HG02623 (cell line): ENCODE results near the gene TSPEAR.

Source experiments
- ATAC-seq: cut with Tn5 transposase; IDR thresholded peaks from one replicate; pipeline ENCODE4 v1.9.1; 2021; ENCODE audit warnings: moderate library complexity; ENCODE audit not compliant: unreplicated experiment

The TSPEAR gene

GRCh38 chr21:44496564-44497550 is 214.5 kb downstream of the TSPEAR start:
- ATAC-seq, result no peak

DNA sequence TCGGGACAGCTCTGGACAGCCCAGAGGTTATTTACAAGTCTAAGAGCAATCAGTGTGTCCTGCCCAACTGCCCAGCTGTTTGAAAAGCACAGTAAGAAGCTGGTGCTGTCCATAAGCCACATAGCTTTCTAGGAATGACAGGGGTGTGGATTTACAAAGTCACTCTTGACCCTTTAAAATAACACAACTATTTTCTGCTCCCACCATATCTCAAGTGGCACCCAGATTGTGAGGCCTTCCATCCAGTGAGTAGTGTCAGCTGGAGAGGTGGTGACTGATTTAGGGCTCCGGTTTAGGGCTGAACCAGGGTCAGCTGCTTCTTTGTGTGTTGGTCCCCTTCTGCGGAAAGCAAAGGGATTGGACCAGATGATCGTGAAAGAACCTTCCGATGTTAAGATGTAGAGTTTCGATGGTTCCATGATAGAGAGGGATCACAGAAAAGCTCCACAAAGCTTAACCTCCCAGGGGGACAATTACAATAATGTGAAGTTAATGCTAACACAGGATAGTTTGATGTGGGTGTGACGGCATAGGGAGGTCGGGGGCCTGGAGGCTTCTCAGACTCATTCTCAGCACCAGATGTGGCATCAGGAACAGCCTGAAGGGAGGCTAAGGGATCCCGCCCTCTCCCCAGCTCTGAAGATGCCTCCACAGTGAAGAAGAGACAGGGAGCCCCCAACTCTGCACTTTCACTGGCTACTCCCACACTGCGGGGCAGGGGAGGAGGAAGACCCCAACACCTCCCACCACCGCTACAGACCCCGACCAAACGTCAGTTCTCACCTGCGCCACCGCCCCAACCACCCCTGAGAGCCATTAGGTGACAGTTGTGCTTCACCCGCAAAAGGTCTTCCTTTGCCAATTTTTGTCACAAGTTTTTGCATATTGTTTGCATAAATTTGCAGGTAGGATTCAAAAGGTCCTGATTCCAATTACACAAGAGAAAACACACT is 215.5 kb downstream of the TSPEAR start:
- no peak for ATAC-seq

- ATAC-seq, result no peak
Measured at GRCh38 chr21:44494956-44495355, 216.4 kb downstream of the TSPEAR start.

- ATAC-seq, result no peak
Measured at GRCh38 chr21:44494418-44494817, 217.0 kb downstream of the TSPEAR start.

DNA sequence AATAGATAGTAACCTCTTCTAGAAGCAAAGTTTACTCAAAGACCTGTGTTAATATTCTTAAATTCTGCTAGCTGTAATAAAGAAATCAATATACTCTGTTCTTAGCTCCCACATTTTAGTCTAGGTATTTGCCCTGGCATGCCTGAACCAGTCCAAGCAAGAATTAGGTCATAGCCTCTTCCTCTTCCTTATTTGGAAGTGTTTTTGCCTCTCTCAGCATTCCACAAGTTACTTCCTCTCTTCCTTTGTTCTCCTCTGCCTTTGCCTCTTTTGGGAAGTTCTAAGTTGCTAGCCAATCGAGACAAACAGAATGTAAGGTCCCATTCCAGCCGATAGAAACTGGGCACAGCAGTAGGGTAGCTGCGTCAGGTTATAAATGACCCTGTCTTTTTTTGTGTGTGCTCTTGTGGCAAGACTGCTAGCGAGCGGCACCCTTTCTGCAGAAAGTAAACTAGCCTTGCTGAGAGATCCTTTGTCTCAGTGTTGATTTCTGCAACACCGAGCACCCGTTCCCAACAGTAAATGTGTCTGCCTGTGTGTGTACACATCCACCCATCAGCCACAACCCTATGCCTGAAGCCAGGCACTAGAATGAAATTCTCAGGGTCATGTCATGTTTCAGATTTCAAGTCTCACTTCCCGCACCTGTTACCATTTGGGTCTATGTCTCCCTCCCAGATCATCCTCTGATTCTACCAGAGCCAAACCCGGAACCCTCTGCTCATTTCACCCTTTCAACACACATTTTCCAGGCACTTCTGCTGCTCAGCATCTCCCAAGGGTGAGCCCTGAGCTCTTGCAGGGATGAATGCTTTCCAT is 218.6 kb downstream of the TSPEAR start:
- no peak for ATAC-seq

DNA sequence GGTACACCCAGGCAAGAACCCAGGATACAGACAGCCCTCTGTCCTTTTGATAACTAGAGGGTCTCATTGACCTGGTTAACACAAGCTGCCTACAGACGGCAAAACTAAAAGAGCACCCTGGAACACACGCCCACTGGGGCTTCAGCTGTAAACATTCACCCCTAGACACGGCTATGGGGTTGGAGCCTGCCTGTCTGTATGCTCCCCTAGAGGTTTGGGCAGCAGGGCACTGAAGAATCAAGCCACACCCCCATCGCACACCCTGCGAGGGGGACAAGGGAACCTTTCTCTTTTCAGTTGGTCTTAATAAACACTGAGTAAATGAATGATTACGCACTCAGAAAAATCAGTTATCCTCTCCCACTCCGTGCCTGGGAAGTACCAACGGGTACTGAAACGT is 220.6 kb downstream of the TSPEAR start:
- no peak for ATAC-seq

GRCh38 chr21:44490405-44490804 is 221.0 kb downstream of the TSPEAR start:
- ATAC-seq, result no peak

GRCh38 chr21:44489962-44490361 is 221.4 kb downstream of the TSPEAR start:
- no peak for ATAC-seq

DNA sequence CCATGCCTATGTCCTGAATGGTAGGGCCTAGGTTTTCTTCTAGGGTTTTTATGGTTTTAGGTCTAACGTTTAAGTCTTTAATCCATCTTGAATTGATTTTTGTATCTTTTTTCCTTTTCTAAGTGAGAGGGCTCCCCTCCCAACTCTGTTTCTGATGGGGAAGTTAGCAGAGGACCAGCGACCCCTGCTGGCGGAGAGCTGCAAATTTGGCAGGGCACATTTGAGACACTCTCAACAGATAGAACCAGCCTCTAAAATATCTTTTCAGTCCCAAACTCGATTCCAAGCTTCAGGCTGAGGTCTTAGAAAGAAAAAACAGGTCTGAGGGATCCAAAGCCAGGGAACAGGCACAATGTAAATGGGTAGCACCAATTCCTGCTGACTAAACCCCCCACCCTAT is 223.5 kb downstream of the TSPEAR start:
- no peak for ATAC-seq

GRCh38 chr21:44486302-44486701 is 225.1 kb downstream of the TSPEAR start:
- no peak for ATAC-seq

GRCh38 chr21:44485796-44486195 is 225.6 kb downstream of the TSPEAR start:
- no peak for ATAC-seq

DNA sequence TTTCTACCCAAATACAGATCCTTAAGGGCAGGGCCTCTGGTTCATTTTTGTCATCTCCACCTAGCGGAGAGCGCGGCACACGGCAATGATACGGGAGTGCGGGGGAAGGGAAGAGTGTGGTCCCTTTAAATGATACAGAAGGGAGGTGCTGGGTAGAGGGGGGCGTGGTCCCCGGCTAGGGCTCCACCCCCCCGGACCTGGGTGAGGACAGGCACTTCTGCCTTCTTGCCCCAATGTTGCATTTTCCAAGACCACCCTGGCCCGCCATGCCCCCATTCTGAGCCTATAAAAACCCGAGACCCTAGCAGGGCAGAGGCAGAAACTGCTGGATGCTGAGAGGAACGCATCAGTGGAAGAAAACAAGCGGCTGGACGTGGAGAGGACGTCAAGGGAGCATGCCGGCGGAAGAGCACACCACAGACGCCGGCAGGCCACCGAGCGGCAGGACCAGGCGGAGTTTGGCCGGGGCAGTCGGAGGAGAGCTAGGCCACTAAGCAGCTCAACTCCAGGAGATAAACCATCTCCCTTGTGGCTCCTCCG is 226.0 kb downstream of the TSPEAR start:
- ATAC-seq, result no peak

DNA sequence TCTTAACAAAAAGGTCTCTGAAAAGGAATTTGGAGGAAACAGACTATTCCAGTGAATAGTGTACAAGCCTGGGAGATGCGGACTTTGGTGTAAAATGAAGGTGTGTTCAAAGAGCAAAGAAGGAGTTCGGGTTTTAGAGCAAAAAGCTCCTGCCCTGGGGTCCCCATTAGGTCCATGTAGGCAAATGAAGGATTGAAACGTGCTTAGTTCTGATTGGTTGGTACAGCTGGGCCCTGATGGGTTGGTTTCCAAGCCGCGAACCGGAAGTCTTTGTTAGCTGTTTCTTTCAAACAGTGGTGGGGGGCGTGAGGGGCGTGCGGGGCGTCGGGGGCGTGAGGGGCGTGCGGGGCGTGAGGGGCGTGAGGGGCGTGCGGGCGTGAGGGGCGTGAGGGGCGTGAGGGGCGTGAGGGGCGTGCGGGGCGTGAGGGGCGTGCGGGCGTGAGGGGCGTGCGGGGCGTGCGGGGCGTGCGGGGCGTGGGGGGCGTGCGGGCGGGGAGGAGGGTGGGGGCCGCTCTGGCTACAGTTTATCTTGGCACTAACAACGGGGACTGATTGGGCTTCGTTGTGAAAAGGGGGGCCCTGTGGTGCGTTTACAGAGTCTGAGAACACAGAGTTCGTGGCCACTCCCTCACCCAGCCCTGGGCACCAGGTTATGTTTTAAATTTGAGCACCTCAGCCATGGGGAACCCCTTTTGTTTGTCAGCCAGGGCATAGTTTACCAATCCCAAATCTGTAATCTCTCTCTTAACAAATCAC is 226.7 kb downstream of the TSPEAR start:
- ATAC-seq, result no peak

DNA sequence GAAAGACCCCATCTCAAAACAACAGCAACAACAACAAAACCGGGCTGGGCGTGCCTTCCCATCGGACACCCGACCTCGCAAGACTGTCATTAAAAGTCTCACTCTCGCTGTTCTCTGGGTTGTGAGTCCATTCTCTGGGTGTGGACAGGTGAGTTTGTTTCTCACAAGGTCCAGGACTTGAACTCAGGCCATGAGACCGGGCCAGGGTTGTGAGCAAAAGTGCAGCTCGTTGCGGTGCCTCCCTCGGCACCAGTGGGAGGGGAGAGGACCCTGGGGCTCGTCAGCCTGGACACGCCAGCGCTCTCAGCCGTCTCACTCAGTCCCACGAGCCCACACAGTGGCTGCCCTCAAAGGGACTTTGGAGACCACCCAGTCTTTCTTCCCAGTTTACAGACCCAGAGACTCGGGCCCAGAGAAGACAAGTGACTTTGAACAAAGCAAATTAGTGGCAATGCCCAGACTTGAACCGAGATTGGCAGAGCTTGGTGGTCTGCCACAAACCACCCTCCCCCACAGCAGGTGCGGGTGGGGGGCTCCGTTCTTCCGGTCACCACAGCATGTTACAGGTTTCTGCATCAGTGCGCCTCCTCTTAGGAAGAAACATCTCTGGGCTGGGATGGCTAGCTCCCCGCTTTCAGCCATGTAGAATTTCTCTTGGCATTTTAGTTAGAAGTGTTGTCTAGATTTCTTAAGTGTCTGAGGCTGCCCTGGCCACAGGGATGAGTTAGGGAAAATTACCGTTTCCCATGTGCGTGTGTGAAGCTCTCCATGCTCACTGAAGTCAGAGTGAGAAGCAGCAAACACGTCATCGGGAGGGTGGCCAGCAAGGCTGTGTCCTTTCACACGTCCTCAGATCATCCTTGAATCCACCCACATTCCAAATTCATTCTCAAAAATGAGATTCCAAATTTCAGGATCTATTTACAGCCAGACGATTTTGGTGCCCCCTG is 227.8 kb downstream of the TSPEAR start:
- ATAC-seq, result no peak

GRCh38 chr21:44482581-44483287 is 228.6 kb downstream of the TSPEAR start:
- no peak for ATAC-seq

GRCh38 chr21:44480200-44481053 is 230.9 kb downstream of the TSPEAR start:
- ATAC-seq, result no peak
